ENCODE results near the gene INHBC. TPM values are rescaled to one million over a fixed set of nuclear protein-coding genes. Genes with fewer than 3 reads are reported as not detected.

The INHBC gene
- total and polyA plus RNA-seq, 2 donors from 2014 or later: not detected

- H3K27ac ChIP-seq (ENCODE audit: low read depth in 2 of 2, low read length in 2 of 2): no peak overlapping the region
- no peak overlapping the region for H3K9ac ChIP-seq (ENCODE audit: low read length in 3 of 3)
- H3K4me1 ChIP-seq (ENCODE audit: control insufficient read depth in 2 of 3, insufficient read depth in 2 of 3, low read depth in 1 of 3, low read length in 3 of 3): peaks cover 0 to 9% (median 5%) of the 10 kb centered on the region in 3 donors
- DNase-seq (no peak), FAIRE-seq (no peak)
- H3K9me3 ChIP-seq (ENCODE audit: control insufficient read depth in 2 of 3, insufficient read depth in 1 of 3, low read length in 3 of 3): no peaks in the 10 kb centered on the region
- intact Hi-C loops (cut with DNase I): loop anchor here (10.0 kb wide), 1 partner anchor 189 kb away; no protein-coding TSS in a partner anchor
- no peak for TF ChIP-seq CTCF (IDR thresholded peaks at IDR 0.05; ENCODE audit: borderline replicate concordance, extremely low read depth, insufficient read depth)
- no peaks in the 10 kb centered on the region for H3K27me3 ChIP-seq (ENCODE audit: control insufficient read depth, insufficient read depth, low read length)
- H3K4me3 ChIP-seq (ENCODE audit: low read length in 3 of 3): no peak overlapping the region
- no peaks in the 10 kb centered on the region for H3K36me3 ChIP-seq (ENCODE audit: control insufficient read depth in 2 of 3, insufficient read depth in 3 of 3, low read length in 3 of 3)
Observed at GRCh38 chr12:57454213-57454565, 19.6 kb downstream of the INHBC start.

DNA sequence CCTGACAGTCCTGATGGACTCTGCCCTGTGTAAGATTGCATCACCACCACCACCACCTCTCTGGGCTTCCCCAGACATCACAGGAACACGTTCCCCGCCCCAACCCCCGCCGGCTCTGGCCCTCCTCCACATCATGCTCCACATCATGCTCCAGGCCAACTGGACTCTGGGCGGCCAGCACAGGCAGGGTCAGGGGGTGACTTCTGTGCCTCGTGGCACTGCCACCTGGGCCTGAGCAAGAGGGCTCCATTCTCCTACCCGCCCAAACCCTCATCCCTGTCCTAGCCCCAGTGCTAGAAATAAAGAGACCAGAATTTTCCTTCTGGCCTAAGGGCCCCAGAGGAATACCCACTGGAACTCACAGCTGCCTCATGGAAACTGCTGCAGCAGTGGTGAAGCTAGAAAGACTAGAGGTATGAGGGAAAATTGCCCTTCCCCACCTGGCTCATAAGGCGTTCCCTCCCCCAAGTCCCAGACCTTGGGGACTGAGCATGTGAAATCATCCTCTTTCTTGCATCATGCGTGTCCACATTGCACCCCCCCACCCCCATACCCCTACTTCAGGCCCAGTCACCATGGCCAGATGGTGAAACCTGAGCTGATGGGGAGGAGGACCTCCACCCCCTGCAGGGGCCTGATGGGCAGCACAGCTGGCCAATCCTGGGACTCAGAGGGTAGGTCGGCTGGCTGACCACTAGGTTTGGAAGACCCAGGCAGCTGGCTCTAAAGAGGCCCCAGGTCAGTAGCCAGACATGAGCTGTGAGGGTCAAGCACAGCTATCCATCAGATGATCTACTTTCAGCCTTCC, 20.2 kb downstream of the INHBC start, which contains the start of gene INHBE:
Gene INHBE, plus strand, starts transcription at position 742 of the 808 bp plus-strand sequence. CDS start 230 bp downstream, outside the sequence.
- H3K9ac ChIP-seq (ENCODE audit: low read length in 3 of 3): no peak within 1 kb of the TSS
- intact Hi-C loops (cut with DNase I): loop anchor here (10.0 kb wide), 1 partner anchor 190 kb away; no protein-coding TSS in a partner anchor
- H3K4me1 ChIP-seq (ENCODE audit: control insufficient read depth in 2 of 3, insufficient read depth in 2 of 3, low read depth in 1 of 3, low read length in 3 of 3): peaks cover 0 to 9% (median 5%) of the 10 kb centered on the region in 3 donors
- no peak for FAIRE-seq
- H3K9me3 ChIP-seq (ENCODE audit: control insufficient read depth in 2 of 3, insufficient read depth in 1 of 3, low read length in 3 of 3): no peaks in the 10 kb centered on the region
- no peak within 1 kb of the TSS for H3K4me3 ChIP-seq (ENCODE audit: low read length in 3 of 3)
- no peaks in the 10 kb centered on the region for H3K27me3 ChIP-seq (ENCODE audit: control insufficient read depth, insufficient read depth, low read length)
- peak within 1 kb of the TSS in 1 of 2 donors; percentile 38 for H3K27ac ChIP-seq (ENCODE audit: low read depth in 2 of 2, low read length in 2 of 2)
- no peaks in the 10 kb centered on the region for H3K36me3 ChIP-seq (ENCODE audit: control insufficient read depth in 2 of 3, insufficient read depth in 3 of 3, low read length in 3 of 3)
- no peak for TF ChIP-seq CTCF (IDR thresholded peaks at IDR 0.05; ENCODE audit: borderline replicate concordance, extremely low read depth, insufficient read depth)
- DNase-seq: peak in 4 of 5 donors; percentile 67 to 74 (median 70)

DNA sequence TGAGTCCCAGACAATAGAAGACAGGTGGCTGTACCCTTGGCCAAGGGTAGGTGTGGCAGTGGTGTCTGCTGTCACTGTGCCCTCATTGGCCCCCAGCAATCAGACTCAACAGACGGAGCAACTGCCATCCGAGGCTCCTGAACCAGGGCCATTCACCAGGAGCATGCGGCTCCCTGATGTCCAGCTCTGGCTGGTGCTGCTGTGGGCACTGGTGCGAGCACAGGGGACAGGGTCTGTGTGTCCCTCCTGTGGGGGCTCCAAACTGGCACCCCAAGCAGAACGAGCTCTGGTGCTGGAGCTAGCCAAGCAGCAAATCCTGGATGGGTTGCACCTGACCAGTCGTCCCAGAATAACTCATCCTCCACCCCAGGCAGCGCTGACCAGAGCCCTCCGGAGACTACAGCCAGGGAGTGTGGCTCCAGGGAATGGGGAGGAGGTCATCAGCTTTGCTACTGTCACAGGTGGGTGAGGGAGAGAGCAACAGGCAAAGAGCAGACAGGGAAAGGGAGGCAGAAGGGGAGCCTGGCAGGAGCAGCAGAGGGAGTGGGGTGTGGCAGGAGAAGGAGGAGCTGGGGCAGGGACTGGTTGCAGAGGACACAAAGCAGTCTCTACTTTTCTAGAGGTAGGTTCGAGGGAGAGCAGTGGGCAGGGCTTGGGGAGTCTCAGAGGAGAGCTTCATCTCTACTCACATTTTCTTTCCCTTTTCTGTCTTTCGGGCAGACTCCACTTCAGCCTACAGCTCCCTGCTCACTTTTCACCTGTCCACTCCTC, 21.0 kb downstream of the INHBC start:
- Histone ChIP-seq H3K9ac (ENCODE audit: low read length in 3 of 3) (no peak overlapping the region), H3K27ac (ENCODE audit: low read depth in 2 of 2, low read length in 2 of 2) (peak overlapping the region in 1 of 2 donors; percentile 23), H3K4me3 (ENCODE audit: low read length in 3 of 3) (no peak overlapping the region), H3K36me3 (ENCODE audit: control insufficient read depth in 2 of 3, insufficient read depth in 3 of 3, low read length in 3 of 3) (no peaks in the 10 kb centered on the region), H3K4me1 (ENCODE audit: control insufficient read depth in 2 of 3, insufficient read depth in 2 of 3, low read depth in 1 of 3, low read length in 3 of 3) (peaks cover 0 to 9% (median 7%) of the 10 kb centered on the region in 3 donors), H3K27me3 (ENCODE audit: control insufficient read depth, insufficient read depth, low read length) (no peaks in the 10 kb centered on the region), H3K9me3 (ENCODE audit: control insufficient read depth in 2 of 3, insufficient read depth in 1 of 3, low read length in 3 of 3) (no peaks in the 10 kb centered on the region)
- DNase-seq (no peak), FAIRE-seq (no peak)
- no peak for TF ChIP-seq CTCF (IDR thresholded peaks at IDR 0.05; ENCODE audit: borderline replicate concordance, extremely low read depth, insufficient read depth)
- intact Hi-C loops (cut with DNase I): loop anchor here (10.0 kb wide), 1 partner anchor 191 kb away; no protein-coding TSS in a partner anchor
